Stromal cell of bone marrow (primary cell): Measurements from ENCODE around the gene NIM1K.
"Not testable (repeated sequence)": the region's sequence is repeated elsewhere in the genome, so short reads cannot be mapped to it uniquely, and the experiment has no call there.

ENCODE experiments used
- DNase-seq: peaks from one replicate; pipeline ENCODE4 v3.0.0-alpha.2; 2012; ENCODE audit warnings: low read depth

NIM1K gene

DNA sequence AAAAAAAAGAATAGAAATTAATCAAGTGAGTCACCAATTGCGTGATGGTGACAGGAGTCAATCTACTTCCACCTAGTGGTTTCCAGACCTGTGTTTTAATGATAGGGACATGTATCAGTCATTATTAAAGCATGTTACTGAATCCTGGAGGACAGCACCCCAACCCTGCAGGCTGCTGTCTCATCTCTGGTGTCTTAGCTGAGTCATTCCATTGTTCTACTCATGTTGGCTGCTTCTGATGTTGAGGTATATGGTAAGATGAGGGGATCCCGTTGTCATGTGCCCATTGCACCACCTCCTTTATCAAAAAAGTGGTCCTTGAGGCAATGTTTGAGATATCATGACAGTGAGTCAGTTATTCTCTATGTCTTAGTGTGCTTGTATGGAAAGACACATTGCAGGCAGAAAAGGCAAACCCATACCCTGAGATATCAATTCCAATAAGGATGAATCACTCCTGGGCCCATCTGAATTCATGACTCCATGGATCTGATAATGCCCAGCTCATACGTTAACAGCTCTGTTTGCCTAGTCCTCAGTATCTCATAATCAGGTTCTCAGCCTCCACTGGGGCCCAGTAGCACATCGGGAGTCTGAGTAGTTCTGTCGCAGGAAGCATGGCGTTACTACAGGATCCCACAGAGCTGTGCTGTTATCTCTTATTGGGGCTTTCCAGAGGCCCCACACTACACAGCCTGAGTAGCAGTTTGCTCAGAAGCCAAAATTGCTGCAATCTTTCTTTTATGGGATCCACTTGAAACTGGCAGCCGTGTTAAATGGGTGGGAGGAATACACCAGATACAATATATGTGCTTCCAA, 90.0 kb downstream of the NIM1K start:
- DNase-seq = no peak

DNA sequence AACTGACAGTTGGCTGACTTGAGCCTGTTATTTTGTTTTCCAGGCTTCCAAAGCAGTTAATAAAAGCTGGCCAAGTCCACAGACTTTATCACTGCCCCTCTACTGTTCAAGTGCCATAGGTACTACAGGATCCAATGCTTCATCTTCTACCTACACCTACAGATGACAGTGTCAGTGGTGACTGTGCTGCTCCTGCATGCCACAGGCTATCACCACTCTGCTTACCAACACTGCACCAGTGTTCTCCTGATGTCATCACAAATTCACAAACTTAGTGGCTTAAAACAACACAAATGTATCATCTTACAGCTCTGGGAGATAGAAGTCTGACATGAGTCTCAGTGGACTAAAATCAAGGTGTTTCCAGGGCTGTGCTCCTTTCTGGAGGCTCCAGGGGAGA, 94.6 kb downstream of the NIM1K start:
- DNase-seq = no peak

DNA sequence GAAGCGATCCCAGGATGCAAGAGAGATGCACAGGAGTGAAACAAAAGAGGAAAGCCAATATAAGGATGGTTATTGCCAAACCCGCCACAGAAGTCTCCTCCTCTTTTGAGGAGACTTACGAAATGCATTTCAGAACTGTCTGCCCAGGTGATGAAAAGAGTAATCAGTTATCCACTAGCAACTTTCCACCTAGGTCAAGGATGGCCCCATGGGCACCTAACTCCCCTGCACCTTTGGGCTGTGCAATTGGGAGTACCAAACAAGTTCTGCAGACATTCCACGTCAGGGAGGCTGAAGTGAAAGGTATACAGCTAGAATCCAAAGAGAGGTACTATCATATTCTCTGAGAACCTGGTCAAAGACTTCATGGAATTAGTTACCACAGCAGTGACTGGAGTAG, 95.5 kb downstream of the NIM1K start:
- no peak for DNase-seq

DNA sequence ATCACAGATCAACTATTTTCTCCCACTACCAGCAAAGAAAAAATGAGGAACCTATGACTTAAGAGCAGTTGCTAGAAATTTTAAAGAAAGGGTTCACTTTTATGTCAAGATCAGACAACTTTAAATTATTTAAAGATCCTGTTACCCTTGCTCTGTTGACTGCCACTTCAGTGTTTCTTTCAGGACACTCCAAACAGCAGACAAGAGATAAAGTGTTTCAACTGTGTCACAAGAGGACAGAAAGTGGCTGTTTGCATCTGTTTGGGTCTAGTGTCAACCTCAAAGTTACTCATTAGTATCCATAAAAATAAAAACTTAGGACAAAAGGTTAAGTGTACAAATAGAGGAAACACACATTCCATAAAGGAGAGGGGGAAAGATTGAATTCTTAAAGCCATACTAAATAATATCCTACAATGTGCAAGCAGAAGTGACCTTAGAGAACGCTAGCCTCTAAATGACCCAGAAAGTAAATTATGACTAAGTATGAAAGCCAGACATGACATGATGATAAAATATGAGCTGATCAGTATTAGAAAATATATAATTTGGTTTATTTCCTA, 96.3 kb downstream of the NIM1K start:
- DNase-seq = no peak

DNA sequence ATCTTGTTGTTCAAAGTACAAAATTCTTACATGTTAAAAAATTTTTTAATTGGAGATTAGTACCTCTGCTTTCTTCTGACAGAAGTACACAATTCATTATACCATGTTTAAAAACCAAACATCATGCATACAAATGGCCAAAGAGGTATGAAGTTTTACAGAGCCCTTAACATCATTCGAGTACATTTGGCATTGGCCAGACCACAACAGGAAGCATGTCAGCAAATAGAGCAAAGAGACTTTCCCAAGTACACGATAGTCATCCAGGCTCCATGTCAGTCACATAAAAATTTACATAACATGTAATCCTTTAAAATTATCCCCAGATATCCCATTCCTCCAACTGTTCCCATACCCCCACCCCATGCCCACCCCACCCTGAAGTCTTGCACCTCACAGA, 98.7 kb downstream of the NIM1K start:
- DNase-seq = no peak

DNA sequence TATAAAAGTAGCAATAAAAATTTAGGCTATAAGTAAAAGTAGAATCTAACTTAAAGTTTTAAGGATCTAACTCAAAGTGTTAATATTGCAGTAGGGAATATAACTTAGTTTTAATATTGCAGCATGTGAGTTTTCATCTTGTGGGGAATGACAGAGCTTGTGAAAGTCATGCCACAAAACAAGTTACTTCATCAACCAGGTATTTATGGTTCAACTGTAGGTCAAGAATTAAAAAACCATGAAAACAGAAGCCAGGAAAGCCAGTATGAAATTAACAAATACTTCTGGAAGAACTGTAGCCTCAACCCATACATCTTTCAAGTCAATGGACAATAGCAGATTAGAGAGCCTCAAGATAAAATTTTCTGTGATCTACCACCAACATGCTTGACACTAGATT, 102.2 kb downstream of the NIM1K start:
- peak; percentile 12 for DNase-seq

DNA sequence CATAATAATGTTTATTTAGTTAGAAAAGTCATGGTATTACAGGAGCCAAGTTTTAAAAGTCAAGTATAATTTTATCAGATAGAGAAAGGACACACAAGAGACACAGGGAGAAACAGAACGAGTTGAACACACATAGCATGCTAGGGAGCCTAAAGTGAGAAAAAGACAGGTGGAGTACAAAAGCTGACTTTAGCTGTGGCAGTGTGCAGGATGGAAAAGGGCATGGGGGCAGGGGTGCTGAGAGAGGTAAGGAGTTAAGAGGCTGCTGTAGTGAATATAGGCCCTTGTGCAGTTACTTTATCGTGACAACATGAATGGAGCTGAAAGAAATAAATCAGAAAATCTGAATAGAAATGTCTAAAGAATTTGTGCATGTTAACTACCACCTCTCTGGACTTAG, 103.2 kb downstream of the NIM1K start:
- no peak for DNase-seq

DNA sequence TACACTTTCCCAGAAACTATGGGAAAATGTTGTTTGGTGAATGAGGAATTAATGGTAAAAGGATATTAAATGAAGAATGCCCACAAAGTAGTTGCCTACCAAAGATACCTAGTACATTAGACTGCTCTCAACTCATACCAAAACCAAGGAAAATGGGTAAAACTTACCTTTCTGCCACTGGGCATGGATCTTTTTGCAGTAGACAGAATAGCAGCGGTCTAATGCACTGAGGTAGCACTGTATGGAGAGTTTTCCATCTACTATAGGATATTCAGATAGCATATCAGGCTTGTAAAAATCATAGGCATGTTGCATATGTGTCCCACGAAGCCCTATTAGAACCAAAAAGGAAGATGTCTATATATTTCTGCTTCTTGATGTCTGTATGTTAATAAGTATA, 104.8 kb downstream of the NIM1K start:
- no peak for DNase-seq

DNA sequence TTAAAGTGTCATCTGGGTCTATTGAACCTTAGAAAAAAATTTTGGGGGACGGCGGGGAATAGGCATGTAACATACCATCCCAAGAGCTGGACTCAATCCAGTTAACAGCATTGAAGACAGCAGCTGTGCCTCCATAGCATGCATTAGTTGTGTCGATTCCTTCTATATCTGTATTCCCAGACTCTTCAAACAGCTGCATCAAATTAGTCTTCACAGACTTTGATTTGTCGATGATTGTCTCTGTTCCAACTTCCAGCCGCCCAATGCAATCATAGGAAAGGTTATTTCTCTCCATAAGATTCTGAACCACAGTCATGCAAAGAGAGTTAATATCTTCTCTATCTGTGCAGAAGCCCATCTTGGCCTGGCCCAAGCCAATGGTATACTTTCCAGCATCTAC, 106.4 kb downstream of the NIM1K start:
- DNase-seq = no peak

DNA sequence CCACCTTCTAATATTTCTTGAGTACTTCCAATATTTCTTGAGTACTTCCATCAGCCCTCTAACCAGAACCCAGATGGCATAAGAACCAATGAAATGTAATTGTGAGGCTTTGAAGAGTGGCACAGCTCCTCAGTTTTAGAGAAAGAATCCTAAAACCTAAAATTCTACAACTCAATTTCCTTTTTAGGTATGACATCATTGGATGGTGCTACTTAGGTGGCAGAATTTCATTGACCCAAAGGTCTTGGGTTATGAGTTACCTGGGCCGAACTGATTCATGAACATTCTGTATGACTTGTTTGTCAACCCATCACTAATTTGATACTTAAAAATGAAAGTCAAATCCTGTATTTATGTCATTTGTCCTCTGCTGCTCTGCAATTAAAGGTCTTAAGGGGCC, 108.1 kb downstream of the NIM1K start:
- DNase-seq = no peak

DNA sequence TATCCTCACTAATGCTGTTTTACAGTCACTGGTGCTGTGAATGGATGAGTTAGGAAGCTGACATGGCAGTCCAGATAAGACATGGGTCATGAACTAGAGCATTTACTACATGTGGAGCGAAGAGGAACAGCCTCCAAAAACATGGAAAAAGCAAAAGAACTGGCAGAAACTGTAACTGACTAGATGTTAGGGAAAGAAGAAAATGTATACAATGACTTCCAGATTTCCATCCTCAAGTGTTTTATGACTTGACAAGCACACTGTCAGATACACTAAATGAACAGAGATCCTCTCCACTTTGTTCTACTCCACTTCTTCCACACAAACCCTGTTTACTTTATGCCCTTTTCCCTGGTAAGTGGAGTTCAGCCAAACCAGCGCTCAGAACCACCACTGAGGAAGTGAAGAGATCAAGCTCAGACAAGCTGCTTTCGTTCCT, 109.6 kb downstream of the NIM1K start:
- no peak for DNase-seq

DNA sequence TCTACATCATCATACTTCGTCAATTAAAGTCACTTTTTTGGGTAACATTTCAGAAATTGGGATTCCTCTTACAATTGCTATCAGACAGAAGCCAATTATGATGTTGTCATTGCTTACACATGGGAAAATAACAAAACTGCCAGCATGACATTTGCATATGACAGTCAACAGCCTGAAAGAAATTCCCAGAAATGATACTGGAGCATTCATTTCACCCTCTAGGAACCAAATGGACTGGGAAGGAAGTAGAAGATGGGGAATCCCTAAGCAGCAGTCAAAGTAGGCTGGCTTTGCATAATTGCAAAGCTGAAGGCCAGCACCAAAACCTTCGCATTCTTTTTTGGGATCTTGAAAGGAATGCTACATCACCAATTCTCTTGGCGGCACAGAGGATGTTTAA, 110.5 kb downstream of the NIM1K start:
- DNase-seq = no peak

DNA sequence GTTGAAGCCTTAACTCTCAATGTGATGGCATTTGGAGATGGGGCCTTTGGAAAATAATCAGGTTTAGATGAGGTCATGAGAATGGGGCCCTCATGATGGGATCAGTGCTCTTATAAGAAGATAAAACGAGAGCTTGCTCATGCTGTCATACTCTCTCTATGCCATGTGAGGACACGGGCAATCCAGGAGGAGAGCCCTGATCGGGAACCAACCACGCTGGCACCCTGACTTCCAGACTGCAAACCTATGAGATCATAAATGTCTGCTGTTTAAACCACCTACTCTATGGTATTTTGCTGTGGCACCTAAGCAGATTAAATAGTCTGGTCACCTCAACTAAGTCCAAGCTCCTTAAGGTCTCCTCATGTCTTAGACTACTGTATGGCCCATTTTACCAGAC, 111.2 kb downstream of the NIM1K start:
- DNase-seq = no peak

DNA sequence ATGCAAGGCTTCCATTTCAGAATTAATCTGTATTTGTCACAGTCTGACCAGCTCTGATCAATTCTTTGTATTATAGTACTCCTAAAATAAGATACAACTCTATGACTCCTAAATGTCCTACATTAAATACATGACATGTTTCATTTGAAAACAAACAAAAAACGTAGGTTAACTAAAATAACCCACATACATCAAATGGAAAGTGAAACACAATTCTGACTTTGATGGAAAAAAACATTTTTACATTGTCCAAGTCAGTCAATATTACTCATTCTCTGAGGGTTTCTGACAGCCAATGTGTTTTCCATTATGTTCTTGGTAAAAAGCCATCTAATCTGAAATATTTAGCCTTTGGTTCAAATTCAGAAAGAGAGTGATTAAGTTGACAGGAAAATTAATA, 112.5 kb downstream of the NIM1K start:
- DNase-seq = peak; percentile 36

DNA sequence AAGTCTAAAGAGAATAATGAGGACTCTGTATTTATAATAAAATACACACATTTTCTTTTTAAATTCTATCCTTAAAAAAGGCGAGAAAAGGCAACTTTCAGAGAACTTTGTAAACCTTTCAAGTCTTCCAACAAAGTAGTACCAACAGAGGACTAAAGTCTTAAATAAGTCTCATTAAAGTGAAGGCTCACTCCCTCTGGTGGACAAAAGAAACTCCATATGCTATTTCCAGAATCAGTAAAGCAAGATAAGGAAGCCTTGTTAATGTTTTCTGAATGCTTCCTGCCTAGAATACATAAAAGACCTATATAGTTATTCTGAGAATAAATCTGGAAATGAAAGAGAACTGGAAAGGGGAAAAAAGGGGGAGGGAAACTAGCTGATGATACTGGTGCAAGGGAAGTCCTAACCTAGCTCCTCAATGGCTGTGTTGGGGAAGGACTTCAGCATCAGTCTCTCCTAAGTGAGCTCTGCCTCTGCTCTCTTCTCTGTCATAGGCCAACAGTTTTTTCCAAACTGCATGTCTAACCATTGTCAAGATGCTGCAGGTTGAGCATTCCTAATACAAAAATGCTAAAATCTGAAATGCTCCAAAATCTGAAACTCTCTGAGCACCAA, 114.0 kb downstream of the NIM1K start:
- peak; percentile 44 for DNase-seq

DNA sequence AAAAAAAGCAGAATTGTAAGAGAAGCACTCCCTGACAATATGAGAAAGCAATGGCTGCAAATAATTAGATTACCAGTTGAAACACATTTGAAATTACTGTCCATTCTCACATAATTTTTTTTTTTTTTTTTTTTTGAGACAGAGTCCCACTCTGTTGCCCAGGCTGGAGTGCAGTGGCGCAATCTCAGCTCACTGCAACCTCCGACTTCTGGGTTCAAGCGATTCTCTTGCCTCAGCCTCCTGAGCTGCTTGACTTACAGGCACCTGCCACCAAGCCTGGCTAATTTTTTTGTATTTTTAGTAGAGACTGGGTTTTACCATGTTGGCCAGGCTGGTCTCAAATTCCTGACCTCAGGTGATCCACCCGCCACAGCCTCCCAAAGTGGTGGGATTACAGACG, 114.9 kb downstream of the NIM1K start:
- not testable (repeated sequence) for DNase-seq

DNA sequence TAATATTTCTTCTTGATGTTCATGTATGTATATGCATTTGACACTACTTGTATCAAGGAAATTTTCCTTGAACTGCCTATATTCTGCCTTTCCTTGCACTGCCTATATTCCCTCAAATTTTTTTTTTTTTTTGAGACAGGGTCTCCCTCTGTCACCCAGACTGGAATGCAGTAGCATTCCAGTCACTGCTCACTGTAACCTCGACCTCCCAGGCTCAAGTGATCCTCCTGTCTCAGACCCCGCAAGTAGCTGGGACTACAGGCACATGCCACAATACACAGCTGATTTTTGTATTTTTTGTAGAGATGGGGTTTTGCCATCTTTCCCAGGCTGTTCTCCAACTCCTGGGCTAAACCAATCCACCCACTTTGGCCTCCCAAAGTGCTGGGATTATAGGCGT, 117.1 kb downstream of the NIM1K start:
- no peak for DNase-seq

DNA sequence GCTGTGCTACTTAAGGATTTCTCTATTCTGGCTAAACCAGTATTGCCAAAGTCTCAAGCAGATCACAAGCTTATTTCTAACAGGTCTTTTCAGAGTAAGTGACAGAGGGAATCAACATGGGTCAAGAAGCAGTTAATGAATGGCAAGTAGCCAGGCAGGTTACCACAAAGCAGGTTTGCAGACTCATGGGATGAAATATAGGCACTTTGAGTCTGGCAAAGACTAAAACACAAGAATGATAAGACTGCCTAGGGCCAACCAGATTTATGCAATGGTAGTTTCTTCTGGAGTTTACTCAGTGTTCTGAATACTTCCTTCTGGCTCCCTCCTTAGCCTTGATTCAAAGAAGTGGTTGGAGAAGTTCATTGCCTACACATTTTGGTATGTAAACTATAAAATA, 117.6 kb downstream of the NIM1K start:
- DNase-seq = no peak

DNA sequence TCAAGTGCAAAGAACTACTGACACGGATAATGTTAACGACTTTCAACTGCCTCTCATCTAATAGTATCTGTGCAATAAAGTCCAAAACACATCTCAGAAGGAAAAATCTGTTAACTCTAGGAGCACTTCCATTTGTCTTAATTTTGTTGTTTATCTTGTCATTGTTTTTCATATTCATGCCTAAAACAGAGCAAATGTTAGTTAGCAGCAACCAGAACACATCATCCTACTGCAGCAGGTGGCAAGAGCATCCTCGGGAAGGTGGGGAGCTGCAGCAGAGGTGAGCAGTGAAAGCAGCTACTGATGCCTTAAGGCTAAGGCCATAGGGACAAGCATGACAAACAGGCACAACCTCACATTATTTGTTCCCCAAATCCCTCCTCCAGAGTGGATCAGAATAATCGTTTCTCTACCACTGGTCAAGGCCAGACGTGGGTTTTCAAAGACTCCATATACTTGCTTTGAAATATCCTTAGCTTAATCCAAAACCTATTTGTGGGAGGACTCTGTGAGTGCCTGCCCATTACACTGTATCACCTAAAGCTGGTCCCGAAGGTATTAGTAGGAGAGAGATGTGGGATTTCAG, 120.1 kb downstream of the NIM1K start:
- DNase-seq = no peak

DNA sequence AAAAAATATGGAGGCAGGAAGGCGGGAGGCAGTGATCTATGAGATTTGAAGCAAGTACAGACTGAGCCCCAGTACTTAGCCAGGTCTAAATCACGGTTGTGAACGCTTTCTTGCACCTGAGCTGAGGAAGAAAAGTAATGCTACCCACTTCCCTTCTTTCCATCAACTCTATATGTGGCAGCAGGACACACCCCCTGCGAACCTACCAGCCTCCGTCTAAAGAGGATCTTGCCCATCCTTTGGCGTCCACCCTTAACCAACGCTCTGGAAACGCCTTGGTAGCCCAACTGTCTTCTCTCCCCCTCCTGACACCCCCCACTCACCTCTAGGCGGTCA, 120.6 kb downstream of the NIM1K start:
- DNase-seq = no peak

DNA sequence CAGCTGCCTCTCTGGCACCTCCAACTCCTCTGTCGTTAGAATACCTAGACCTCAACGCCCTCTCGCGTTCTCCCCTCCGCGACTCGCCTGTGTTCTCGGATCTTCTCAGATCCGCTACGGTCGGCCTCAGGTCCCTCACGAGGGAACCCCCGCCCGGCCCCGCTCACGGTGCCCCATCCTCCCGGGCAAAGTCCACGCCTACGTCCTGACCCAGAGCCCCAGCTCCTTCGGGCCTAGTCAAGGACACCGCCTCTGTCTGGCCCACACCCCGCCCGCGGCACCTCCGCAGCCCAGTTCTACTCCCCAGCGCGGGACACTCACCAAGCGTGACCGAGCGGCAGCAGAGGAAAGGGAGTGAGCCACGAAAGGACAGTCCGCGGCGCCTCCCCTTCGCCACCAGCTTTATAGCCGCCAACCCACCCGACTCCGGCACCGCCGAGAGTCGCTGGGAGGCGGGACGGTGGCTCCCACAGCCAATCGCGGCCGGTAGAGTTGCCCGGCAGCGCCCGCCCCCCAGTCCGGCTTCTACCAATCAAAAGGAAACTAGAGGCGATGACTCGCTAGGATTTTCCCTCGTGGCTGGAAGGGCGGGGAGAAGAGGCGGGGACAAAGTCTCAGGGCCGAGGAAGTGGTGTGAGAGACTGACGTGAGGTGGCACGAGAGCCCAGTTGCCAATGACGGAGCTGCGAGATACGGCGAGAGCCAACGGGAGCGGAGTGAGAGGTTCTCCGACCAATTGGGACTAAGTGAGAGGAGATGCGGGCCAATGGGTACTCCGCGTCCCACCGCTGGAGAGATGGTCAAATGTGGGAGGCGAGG, 121.2 kb downstream of the NIM1K start, which contains the start of gene HMGCS1:
Gene HMGCS1 (minus strand): TSS at position 378 of the 819 bp plus-strand sequence. CDS start 14,447 bp downstream, outside the sequence.
- peak; percentile 99 for DNase-seq

DNA sequence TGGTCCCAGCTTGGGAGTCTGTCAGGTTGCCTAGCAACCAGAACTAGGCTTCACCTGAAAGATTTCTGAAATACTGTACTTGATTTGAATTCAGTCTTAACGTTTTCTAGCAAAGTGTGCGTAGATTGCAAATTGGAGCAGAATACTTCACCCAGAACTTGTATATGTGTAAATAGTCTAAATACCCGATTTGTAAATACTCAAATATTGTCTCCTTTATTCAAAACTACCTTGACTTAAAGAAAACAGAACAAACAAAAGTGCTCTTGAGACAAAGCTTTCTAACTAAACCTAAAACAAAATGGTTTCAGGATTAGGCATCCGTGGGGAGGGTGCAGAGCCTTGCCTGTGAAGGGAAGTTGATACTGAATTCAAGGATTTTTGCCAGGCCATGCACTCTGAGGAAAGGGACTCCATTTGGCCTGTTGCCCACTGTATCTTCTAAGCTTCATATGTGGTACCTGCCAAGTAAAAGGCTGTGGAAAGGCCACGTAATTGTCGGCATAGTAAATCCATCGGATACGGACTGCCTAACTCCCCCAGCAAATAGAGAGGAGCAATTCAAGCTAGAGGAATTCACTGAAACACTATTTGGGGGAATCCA, 121.9 kb downstream of the NIM1K start:
- DNase-seq = no peak
